HCT116 (cell line): ENCODE results near the gene PROX2.

ENCODE experiments used
- CTCF ChIP-seq, 3 experiments: fragments of 200-600 bp in 1 of 3; sonication (generic) in 1 of 3; IDR thresholded peaks in 2 of 3; conservative IDR thresholded peaks in 1 of 3; 2 replicates each; pipeline ENCODE4 v1.5.1; 2012 to 2017; ENCODE audit warnings: low read depth in 2 of 3, low read length in 2 of 3, antibody characterized with exemption in 1 of 3, borderline replicate concordance in 1 of 3, control low read depth in 1 of 3, mild to moderate bottlenecking in 1 of 3, mixed read lengths in 1 of 3, mixed run types in 1 of 3, moderate library complexity in 1 of 3; ENCODE audit not compliant: insufficient read depth in 1 of 3
- JUND ChIP-seq: IDR thresholded peaks from 2 replicates; pipeline ENCODE4 v1.6.1; 2012
- POLR2AphosphoS5 ChIP-seq: IDR thresholded peaks from 2 replicates; pipeline ENCODE4 v1.6.1; 2011; ENCODE audit warnings: mild to moderate bottlenecking, low read depth, low read length, moderate library complexity
- RAD21 ChIP-seq: IDR thresholded peaks from 2 replicates; pipeline ENCODE4 v1.6.1; 2012; ENCODE audit warnings: low read depth, mild to moderate bottlenecking
- SIN3A ChIP-seq: IDR thresholded peaks from 2 replicates; pipeline ENCODE4 v1.6.1; 2012; ENCODE audit warnings: low read depth
- SRF ChIP-seq: IDR thresholded peaks from 2 replicates; pipeline ENCODE4 v1.6.1; 2012; ENCODE audit warnings: low read depth
- TF ChIP-seq, protein P1 (sequence below): IDR thresholded peaks from 2 replicates; pipeline ENCODE4 v1.6.1; 2012; ENCODE audit warnings: low read depth

DNA sequence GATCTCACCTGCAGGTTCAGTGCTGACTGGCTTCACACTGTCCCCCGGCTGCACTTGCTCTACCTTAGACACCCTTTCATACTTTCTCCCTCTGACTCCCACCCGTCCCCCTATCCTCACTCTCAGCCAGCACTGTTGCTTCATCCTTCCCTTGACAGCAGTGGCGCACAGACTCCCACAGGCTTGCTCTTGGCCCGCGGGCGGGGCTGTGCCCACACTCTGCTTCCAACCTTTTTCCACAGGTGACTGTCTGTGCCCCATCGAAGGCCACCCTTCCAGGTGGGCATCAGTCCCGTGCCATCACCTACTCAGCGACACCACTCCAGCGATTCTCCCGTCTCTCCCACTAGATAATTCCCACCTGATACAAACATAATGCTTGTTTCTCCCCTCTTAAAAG, 48.1 kb upstream of the PROX2 start:
- TF ChIP-seq CTCF (IDR thresholded peaks at IDR 0.05 in 2 of 3, conservative IDR thresholded peaks at IDR 0.05 in 1 of 3; ENCODE audit: borderline replicate concordance in 1 of 3, insufficient read depth in 1 of 3, low read depth in 2 of 3, low read length in 2 of 3) (no peak), JUND (no peak), SRF (no peak), POLR2AphosphoS5 (no peak), RAD21 (no peak), SIN3A (no peak)
- TF ChIP-seq, protein P1, sequence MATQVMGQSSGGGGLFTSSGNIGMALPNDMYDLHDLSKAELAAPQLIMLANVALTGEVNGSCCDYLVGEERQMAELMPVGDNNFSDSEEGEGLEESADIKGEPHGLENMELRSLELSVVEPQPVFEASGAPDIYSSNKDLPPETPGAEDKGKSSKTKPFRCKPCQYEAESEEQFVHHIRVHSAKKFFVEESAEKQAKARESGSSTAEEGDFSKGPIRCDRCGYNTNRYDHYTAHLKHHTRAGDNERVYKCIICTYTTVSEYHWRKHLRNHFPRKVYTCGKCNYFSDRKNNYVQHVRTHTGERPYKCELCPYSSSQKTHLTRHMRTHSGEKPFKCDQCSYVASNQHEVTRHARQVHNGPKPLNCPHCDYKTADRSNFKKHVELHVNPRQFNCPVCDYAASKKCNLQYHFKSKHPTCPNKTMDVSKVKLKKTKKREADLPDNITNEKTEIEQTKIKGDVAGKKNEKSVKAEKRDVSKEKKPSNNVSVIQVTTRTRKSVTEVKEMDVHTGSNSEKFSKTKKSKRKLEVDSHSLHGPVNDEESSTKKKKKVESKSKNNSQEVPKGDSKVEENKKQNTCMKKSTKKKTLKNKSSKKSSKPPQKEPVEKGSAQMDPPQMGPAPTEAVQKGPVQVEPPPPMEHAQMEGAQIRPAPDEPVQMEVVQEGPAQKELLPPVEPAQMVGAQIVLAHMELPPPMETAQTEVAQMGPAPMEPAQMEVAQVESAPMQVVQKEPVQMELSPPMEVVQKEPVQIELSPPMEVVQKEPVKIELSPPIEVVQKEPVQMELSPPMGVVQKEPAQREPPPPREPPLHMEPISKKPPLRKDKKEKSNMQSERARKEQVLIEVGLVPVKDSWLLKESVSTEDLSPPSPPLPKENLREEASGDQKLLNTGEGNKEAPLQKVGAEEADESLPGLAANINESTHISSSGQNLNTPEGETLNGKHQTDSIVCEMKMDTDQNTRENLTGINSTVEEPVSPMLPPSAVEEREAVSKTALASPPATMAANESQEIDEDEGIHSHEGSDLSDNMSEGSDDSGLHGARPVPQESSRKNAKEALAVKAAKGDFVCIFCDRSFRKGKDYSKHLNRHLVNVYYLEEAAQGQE: no peak
